Activated T-helper 1 cell treated with anti-CD3 and anti-CD28 coated beads, Interleukin-12 subunit alpha, Interleukin-12 subunit beta, Interleukin-2, Interleukin-4 antibody, amounts not matched to agents 30 ng/mL and 10 ng/mL and 1 ng/mL, durations not matched to agents 14 hours and 24 hours and 36 hours (primary cell): ENCODE measurements around the gene ACR. TPM values are rescaled to one million over a fixed set of nuclear protein-coding genes. Genes with fewer than 3 reads are reported as not detected.
"Not testable (repeated sequence)": the region's sequence is repeated elsewhere in the genome, so short reads cannot be mapped to it uniquely, and the experiment has no call there.

ENCODE experiments used
- DNase-seq: peaks from one replicate; pipeline ENCODE4 v3.0.0; 2021; ENCODE audit warnings: low spot score
- H3K27ac Mint-ChIP-seq: one replicate; pipeline ENCODE4 v1.8.0; 2021; ENCODE audit warnings: mild to moderate bottlenecking, mixed read lengths
- H3K27me3 Mint-ChIP-seq: one replicate; pipeline ENCODE4 v1.8.0; 2022; ENCODE audit warnings: mild to moderate bottlenecking, moderate library complexity, mixed read lengths; ENCODE audit not compliant: insufficient read depth
- H3K36me3 Mint-ChIP-seq: one replicate; pipeline ENCODE4 v1.8.0; 2021; ENCODE audit warnings: low read depth, mixed read lengths
- H3K4me1 Mint-ChIP-seq: one replicate; pipeline ENCODE4 v1.8.0; 2021; ENCODE audit warnings: low read depth, mixed read lengths
- H3K4me3 Mint-ChIP-seq: one replicate; pipeline ENCODE4 v1.8.0; 2021; ENCODE audit warnings: mild to moderate bottlenecking, moderate library complexity, mixed read lengths
- H3K9me3 Mint-ChIP-seq: one replicate; pipeline ENCODE4 v1.8.0; 2021; ENCODE audit warnings: mixed read lengths
- intact Hi-C: fragments of 100-400 bp; cut with micrococcal nuclease; formaldehyde crosslinking; loops from one replicate; pipeline ENCODE4 v1.15.1; 2024
- total RNA-seq: library from RNA; stranded (reverse); gene quantifications from 2 replicates; pipeline ENCODE4 v1.2.3, GENCODE V29; 2022

ACR gene
- total RNA-seq, 1 donor from 2014 or later, result not detected

DNA sequence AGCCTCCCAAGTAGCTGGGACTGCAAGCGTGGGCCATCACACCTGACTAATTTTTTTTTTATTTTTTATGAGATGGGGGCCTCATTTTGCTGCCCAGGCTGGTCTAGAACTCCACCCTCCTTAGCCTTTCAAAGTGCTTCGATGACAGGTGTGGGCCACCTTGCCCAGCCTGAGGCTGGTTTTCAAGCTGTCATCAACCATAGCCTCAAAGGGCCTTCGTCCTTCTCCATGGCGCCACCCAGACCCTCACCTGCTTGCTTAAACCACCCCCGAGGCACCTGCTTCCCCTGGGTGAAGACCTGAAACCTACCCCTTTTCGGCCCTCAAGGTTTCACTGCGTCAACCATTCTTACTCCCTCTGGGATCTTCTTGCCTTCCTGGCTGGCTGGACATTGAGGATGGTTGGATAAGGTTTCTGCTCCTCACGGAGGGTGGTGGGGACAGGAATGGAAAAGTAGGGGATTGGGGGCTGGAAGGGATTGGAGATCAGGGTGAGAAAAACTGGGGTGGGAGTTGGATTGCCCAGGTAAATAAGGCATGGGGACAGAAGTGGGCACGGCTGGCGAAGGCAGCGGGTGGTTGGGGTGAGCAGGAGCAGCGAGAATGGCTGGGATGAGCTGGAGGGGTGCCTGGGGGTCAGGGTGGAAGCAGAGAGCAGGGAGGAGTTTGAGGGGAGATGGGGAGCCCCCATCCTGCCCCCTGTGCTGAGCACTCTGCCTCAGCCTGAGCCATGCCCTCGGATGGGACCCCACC, 2.8 kb upstream of the ACR start:
- DNase-seq, result no peak
- no peaks in the 10 kb centered on the region for H3K9me3 Mint-ChIP-seq
- H3K4me1 Mint-ChIP-seq, result no peaks in the 10 kb centered on the region
- H3K27me3 Mint-ChIP-seq, result no peaks in the 10 kb centered on the region
- no peak overlapping the region for H3K4me3 Mint-ChIP-seq
- intact Hi-C loops, result no loop called here
- no peak overlapping the region for H3K27ac Mint-ChIP-seq
- H3K36me3 Mint-ChIP-seq, result no peaks in the 10 kb centered on the region

DNA sequence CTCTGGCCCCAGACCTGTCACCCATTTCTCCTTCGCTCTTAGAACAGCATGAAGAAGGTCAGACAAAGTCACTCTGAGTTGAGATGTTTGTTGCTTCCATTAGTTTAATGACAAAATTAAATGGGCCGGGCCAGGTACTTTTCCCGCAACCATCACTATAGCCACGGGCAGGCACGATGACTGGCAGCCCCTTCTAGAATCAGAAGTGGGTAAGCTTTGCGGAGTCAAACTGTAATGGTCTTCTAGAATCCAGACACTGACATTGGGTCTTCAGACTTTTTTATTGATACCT, 2.3 kb upstream of the ACR start:
- Mint-ChIP-seq H3K36me3 (no peaks in the 10 kb centered on the region), H3K4me1 (no peaks in the 10 kb centered on the region), H3K9me3 (no peaks in the 10 kb centered on the region), H3K27ac (no peak overlapping the region), H3K4me3 (no peak overlapping the region), H3K27me3 (no peaks in the 10 kb centered on the region)
- no peak for DNase-seq
- intact Hi-C loops, result no loop called here

DNA sequence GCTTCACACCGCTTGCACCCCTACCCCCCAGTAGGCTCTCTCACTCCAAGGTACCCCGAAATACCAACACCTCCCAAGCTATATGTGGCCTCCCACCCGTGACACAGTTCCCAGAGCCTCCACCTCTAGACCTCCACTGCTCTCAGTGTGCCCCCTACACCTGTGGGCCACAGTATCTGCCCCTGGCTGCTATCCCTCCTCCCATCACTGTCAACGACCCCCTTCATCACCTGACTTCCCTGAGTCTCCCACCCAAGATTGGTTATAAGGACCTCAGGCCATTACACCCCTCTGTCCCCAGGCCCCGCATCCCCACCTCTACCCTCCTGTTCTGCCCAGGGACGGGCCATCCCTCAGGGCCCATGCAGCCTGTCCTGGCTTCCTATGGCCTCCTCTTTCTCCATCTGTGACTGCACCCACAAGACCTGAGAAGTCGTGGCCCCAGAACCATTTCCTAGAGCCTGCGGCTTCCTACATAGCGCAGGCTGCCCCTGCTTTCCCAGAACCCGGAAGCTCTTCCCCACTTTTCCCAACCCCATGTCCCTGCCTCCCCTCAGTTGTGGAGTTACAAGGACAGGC, 734 bp downstream of the ACR start:
- intact Hi-C loops, result no loop called here
- no peaks in the 10 kb centered on the region for H3K4me1 Mint-ChIP-seq
- H3K9me3 Mint-ChIP-seq, result no peaks in the 10 kb centered on the region
- no peak overlapping the region for H3K27ac Mint-ChIP-seq
- no peak overlapping the region for H3K4me3 Mint-ChIP-seq
- H3K36me3 Mint-ChIP-seq, result no peaks in the 10 kb centered on the region
- no peaks in the 10 kb centered on the region for H3K27me3 Mint-ChIP-seq
- DNase-seq, result no peak

DNA sequence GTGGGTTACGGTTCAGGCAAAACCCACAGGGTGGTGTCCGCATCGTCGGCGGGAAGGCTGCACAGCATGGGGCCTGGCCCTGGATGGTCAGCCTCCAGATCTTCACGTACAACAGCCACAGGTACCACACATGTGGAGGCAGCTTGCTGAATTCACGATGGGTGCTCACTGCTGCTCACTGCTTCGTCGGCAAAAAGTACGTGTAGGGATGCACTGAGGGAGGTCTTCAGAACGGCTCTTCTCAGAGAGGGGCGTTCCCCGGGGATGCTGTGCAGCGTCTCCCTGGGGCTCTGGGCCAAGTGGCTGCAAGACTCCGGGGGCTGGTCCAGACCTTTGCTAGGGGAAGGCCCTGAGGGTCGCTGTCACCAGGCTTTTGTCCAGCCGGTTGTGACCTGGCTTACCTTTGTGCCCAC, 1.3 kb downstream of the ACR start:
- Mint-ChIP-seq H3K4me3 (no peak overlapping the region), H3K36me3 (no peaks in the 10 kb centered on the region), H3K4me1 (no peaks in the 10 kb centered on the region), H3K27me3 (no peaks in the 10 kb centered on the region), H3K27ac (no peak overlapping the region), H3K9me3 (no peaks in the 10 kb centered on the region)
- no peak for DNase-seq
- intact Hi-C loops, result no loop called here

DNA sequence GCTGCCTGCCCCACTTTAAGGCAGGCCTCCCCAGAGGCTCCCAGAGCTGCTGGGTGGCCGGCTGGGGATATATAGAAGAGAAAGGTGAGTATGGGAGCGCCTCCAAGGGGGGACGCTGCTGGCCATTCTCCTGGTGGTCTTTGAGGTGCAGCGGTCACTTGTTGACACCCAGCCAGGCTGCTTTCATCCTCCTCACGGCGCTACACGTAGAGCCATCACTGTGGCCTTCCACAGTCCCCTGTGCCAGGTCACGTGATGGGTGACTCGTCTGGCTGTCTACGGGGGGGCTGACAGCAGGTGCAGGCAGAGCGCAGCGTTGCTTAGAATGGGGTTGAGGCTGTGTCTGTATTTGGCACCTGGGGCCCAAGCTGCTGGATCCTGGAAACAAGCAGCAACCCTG, 1.9 kb downstream of the ACR start:
- no peak for DNase-seq
- H3K4me3 Mint-ChIP-seq, result no peak overlapping the region
- H3K36me3 Mint-ChIP-seq, result no peaks in the 10 kb centered on the region
- no peak overlapping the region for H3K27ac Mint-ChIP-seq
- H3K4me1 Mint-ChIP-seq, result no peaks in the 10 kb centered on the region
- intact Hi-C loops, result no loop called here
- no peaks in the 10 kb centered on the region for H3K9me3 Mint-ChIP-seq
- no peaks in the 10 kb centered on the region for H3K27me3 Mint-ChIP-seq

DNA sequence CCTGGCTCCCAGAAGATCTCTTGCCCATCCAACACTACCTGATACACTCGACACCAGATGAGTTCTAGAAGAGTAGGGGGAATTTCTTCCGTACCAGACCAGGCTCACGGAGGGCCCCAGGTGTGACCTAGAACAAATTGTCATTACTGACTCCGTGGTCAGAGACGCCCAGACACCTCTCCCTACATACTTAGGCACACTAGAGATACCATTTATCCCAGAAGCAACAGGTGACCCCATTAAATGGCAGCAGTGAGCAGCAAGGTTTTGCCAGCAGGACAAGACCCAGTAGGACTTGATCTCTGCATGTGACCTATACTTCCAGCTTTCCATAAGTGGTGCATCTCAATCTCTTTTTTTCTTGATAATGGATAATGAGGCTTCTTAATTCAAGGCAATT, 2.7 kb downstream of the ACR start:
- H3K9me3 Mint-ChIP-seq, intact Hi-C loops, H3K27me3 Mint-ChIP-seq, DNase-seq, H3K27ac Mint-ChIP-seq, H3K4me1 Mint-ChIP-seq, H3K4me3 Mint-ChIP-seq, H3K36me3 Mint-ChIP-seq: not testable (repeated sequence)

DNA sequence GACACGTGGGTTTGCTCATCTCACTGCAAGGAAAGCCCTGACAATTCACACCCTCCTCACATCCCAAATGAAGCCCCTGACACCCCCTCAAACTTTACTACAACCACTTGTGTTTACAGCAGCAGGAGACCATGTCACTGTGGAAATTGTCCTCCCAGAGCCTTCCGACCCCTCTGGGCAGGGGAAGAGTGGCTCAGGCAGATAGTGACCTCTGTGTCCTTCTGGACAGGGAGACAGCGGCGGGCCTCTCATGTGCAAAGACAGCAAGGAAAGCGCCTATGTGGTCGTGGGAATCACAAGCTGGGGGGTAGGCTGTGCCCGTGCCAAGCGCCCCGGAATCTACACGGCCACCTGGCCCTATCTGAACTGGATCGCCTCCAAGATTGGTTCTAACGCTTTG, 6.4 kb downstream of the ACR start:
- intact Hi-C loops, H3K27me3 Mint-ChIP-seq, DNase-seq, H3K9me3 Mint-ChIP-seq, H3K27ac Mint-ChIP-seq, H3K4me3 Mint-ChIP-seq, H3K36me3 Mint-ChIP-seq, H3K4me1 Mint-ChIP-seq: not testable (repeated sequence)

DNA sequence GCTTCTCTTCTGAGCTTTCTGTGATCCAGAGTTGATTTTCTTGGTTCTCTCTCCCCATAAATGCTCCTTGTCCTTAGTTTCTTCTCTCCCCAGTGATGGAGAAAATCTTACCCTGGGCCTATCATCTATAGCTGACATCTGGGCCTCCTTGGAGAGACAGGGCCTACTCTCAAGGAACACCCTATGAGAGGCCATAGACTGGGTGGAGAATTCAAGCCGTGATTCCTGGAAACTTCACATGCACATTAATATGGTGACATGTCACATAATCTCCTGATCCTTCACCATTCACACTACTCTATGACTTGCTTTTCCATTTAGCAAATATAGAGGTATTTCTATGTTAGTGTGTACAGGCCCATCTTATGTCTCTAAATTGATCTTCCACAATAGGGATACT, 9.5 kb downstream of the ACR start:
- H3K27ac Mint-ChIP-seq, H3K9me3 Mint-ChIP-seq, H3K36me3 Mint-ChIP-seq, DNase-seq, H3K4me3 Mint-ChIP-seq, H3K4me1 Mint-ChIP-seq, intact Hi-C loops: not testable (repeated sequence)
- peaks cover 11% of the 10 kb centered on the region for H3K27me3 Mint-ChIP-seq

DNA sequence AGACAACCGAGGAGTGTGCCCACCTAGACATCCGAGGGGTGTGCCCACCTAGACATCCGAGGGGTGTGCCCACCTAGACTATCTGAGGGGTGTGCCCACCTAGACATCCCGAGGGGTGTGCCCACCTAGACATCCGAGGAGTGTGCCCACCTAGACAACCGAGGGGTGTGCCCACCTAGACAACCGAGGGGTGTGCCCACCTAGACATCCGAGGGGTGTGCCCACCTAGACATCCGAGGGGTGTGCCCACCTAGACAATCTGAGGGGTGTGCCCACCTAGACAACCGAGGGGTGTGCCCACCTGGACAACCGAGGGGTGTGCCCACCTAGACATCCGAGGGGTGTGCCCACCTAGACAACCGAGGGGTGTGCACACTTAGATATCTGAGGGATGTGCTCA, 10.6 kb downstream of the ACR start:
- DNase-seq, intact Hi-C loops, H3K27ac Mint-ChIP-seq, H3K4me3 Mint-ChIP-seq, H3K4me1 Mint-ChIP-seq, H3K9me3 Mint-ChIP-seq, H3K36me3 Mint-ChIP-seq: not testable (repeated sequence)
- peaks cover 16% of the 10 kb centered on the region for H3K27me3 Mint-ChIP-seq

DNA sequence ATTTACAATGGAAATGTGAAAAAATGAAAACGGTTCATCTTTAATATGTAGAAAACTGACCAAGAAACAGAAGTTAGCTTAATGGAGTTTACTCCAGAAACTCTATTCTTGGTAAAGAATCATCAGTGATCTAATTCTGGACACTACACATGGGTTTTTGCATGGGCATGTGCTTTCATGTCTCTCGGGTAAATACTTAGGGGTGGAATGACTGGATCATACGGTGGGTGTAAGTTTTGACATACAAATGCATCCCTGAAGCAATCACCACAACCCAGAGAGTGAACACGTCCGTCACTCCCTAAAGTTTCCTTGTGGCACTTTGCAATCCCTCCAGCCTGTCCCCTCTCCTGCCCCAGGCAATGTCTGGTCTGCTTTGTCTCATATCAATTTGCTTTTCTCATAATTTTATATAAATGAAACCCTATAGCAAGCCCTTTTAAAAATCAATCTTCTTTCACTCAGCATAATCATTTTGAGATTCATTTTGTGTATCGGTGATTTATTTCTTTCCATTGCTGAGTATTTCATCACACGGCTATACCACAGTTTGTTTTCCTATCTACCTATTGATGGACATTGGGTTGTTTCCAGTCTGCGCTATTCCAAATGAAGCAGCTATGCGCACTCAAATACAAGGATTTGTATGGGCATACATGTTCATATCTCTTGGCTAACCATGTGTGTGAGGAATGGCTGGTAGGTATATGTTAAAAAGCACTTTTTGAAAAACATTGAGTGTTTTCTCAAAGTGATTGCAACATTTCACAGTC, 11.5 kb downstream of the ACR start:
- H3K36me3 Mint-ChIP-seq, intact Hi-C loops, H3K4me1 Mint-ChIP-seq, DNase-seq, H3K27ac Mint-ChIP-seq, H3K9me3 Mint-ChIP-seq, H3K4me3 Mint-ChIP-seq: not testable (repeated sequence)
- peaks cover 20% of the 10 kb centered on the region for H3K27me3 Mint-ChIP-seq

DNA sequence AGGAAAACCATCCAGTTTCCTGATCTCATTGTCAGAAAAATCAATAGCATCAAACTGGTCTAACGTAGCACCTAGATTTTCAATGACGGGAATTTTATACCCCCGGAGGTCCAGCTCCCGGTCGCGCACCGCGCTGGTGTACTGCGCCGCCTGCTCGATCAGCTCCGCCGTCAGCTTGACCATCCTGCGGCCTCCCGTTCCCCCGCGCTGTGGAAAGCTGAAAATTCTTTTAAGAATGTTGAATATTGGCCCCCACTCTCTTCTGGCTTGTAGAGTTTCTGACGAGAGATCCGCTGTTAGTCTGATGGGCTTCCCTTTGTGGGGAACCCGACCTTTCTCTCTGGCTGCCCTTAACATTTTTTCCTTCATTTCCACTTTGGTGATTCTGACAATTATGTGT, 17.2 kb downstream of the ACR start:
- H3K36me3 Mint-ChIP-seq, intact Hi-C loops, H3K9me3 Mint-ChIP-seq, H3K27ac Mint-ChIP-seq, DNase-seq: not testable (repeated sequence)
- H3K27me3 Mint-ChIP-seq, result peaks cover 24% of the 10 kb centered on the region
- peak overlapping the region; percentile 42 for H3K4me3 Mint-ChIP-seq
- peaks cover 18% of the 10 kb centered on the region for H3K4me1 Mint-ChIP-seq

DNA sequence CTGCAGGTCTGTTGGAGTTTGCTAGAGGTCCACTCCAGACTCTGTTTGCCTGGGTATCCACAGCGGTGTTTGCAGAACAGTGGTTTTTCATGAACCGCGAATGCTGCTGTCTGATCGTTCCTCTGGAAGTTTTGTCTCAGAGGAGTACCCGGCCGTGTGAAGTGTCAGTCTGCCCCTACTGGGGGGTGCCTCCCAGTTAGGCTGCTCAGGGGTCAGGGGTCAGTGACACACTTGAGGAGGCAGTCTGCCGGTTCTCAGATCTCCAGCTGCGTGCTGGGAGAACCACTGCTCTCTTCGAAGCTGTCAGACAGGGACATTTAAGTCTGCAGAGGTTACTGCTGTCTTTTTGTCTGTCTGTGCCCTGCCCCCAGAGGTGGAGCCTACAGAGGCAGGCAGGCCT, 18.4 kb downstream of the ACR start:
- DNase-seq, intact Hi-C loops, H3K36me3 Mint-ChIP-seq, H3K9me3 Mint-ChIP-seq, H3K27ac Mint-ChIP-seq: not testable (repeated sequence)
- H3K27me3 Mint-ChIP-seq, result peaks cover 16% of the 10 kb centered on the region
- H3K4me1 Mint-ChIP-seq, result peaks cover 18% of the 10 kb centered on the region
- peak overlapping the region; percentile 93 for H3K4me3 Mint-ChIP-seq

DNA sequence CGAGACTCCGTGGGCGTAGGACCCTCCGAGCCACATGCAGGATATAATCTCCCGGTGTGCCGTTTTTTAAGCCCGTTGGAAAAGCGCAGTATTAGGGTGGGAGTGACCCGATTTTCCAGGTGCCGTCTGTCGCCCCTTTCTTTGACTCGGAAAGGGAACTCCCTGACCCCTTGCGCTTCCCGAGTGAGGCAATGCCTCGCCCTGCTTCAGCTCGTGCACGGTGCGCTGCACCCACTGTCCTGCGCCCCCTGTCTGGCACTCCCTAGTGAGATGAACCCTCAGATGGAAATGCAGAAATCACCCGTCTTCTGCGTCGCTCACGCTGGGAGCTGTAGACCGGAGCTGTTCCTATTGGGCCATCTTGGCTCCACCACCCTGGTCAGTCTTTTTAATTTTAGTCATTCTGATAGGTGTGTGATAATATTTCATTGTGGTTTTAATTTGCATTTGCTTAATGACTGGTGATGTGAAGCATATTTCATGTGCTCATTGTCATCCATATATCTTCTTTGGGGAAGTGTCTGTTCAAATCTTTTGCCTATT, 19.0 kb downstream of the ACR start:
- Mint-ChIP-seq H3K4me1 (peaks cover 18% of the 10 kb centered on the region), H3K27me3 (peaks cover 14% of the 10 kb centered on the region), H3K27ac (peak overlapping the region; percentile 85), H3K4me3 (peak overlapping the region; percentile 93)
- H3K36me3 Mint-ChIP-seq, H3K9me3 Mint-ChIP-seq, intact Hi-C loops: not testable (repeated sequence)
- peak; percentile 47 for DNase-seq
